Mesenchymal stem cell (in vitro differentiated cells and primary cell): ENCODE results near the gene QDPR.
A peak's percentile ranks its signal among the peaks of the same experiment; 100 is the strongest.

Source experiments
- DNase-seq: peaks from one replicate; pipeline ENCODE4 v3.0.0-alpha.2; 2013
- H2AFZ ChIP-seq: one replicate; pipeline ENCODE4 v1.6.1; 2013; ENCODE audit warnings: low read depth, mild to moderate bottlenecking, control low read depth, inconsistent platforms, low read length, moderate library complexity
- H2AK5ac ChIP-seq: 2 replicates; pipeline ENCODE4 v1.6.1; 2013; ENCODE audit warnings: low read length, moderate library complexity, mild to moderate bottlenecking, inconsistent platforms; ENCODE audit not compliant: severe bottlenecking
- H2BK120ac ChIP-seq: one replicate; pipeline ENCODE4 v1.6.1; 2013; ENCODE audit warnings: low read depth, mild to moderate bottlenecking, inconsistent platforms, low read length, moderate library complexity
- H2BK12ac ChIP-seq, 2 experiments: one replicate each; pipeline ENCODE4 v1.6.1; 2013; ENCODE audit warnings: inconsistent platforms in 2 of 2, low read length in 2 of 2, mild to moderate bottlenecking in 2 of 2, moderate library complexity in 2 of 2, control low read depth in 1 of 2
- H2BK15ac ChIP-seq: one replicate; pipeline ENCODE4 v1.6.1; 2013; ENCODE audit warnings: mild to moderate bottlenecking, low read depth, inconsistent platforms; ENCODE audit not compliant: poor library complexity, severe bottlenecking
- H2BK5ac ChIP-seq: 2 replicates; pipeline ENCODE4 v1.6.1; 2013; ENCODE audit warnings: low read depth, mild to moderate bottlenecking, low read length, control low read depth, inconsistent platforms; ENCODE audit not compliant: poor library complexity, severe bottlenecking
- H3K14ac ChIP-seq, 2 experiments: one replicate each; pipeline ENCODE4 v1.6.1; 2013; ENCODE audit warnings: inconsistent platforms in 2 of 2, low read length in 2 of 2, control low read depth in 1 of 2, mild to moderate bottlenecking in 1 of 2, moderate library complexity in 1 of 2
- H3K18ac ChIP-seq, 2 experiments: one replicate each; pipeline ENCODE4 v1.6.1; 2013; ENCODE audit warnings: inconsistent platforms in 2 of 2, low read length in 2 of 2, control low read depth in 1 of 2, low read depth in 1 of 2, mild to moderate bottlenecking in 1 of 2
- H3K23ac ChIP-seq, 2 experiments: one replicate each; pipeline ENCODE4 v1.6.1; 2013; ENCODE audit warnings: inconsistent platforms in 2 of 2, low read length in 2 of 2, mild to moderate bottlenecking in 2 of 2, moderate library complexity in 2 of 2, control low read depth in 1 of 2
- H3K27ac ChIP-seq: 2 replicates; pipeline ENCODE4 v1.5.1; 2013; ENCODE audit warnings: mild to moderate bottlenecking, moderate library complexity, low read length, control low read depth, inconsistent platforms; ENCODE audit not compliant: poor library complexity, severe bottlenecking
- H3K27me3 ChIP-seq, 2 experiments: 2 replicates each; pipeline versions ENCODE4 v1.6.1 to v1.7.0; 2013; ENCODE audit warnings: low read length in 2 of 2, mild to moderate bottlenecking in 2 of 2, moderate library complexity in 2 of 2, control low read depth in 1 of 2, inconsistent platforms in 1 of 2; ENCODE audit not compliant: control insufficient read depth in 1 of 2, insufficient read depth in 1 of 2
- H3K36me3 ChIP-seq, 2 experiments: 2 replicates each; pipeline versions ENCODE4 v1.6.1 to v1.7.0; 2013; ENCODE audit warnings: low read length in 2 of 2, control low read depth in 1 of 2, inconsistent platforms in 1 of 2, low read depth in 1 of 2, mild to moderate bottlenecking in 1 of 2; ENCODE audit not compliant: insufficient read depth in 2 of 2, control insufficient read depth in 1 of 2
- H3K4ac ChIP-seq, 2 experiments: one replicate each; pipeline ENCODE4 v1.6.1; 2013; ENCODE audit warnings: inconsistent platforms in 2 of 2, low read length in 2 of 2, mild to moderate bottlenecking in 2 of 2, moderate library complexity in 2 of 2, control low read depth in 1 of 2, low read depth in 1 of 2
- H3K4me1 ChIP-seq: 2 replicates; pipeline ENCODE4 v1.6.1; 2013; ENCODE audit warnings: low read depth, low read length, control low read depth; ENCODE audit not compliant: control insufficient read depth, insufficient read depth
- H3K4me2 ChIP-seq: 2 replicates; pipeline ENCODE4 v1.6.1; 2013; ENCODE audit warnings: low read length, mild to moderate bottlenecking, inconsistent platforms; ENCODE audit not compliant: poor library complexity, severe bottlenecking
- H3K4me3 ChIP-seq, 2 experiments: 2 replicates each; pipeline versions ENCODE4 v1.5.1 to v1.7.0; 2013; ENCODE audit warnings: low read length in 2 of 2, mild to moderate bottlenecking in 2 of 2, control low read depth in 1 of 2, low read depth in 1 of 2; ENCODE audit not compliant: insufficient read depth in 1 of 2
- H3K79me1 ChIP-seq: replicated peaks from 2 replicates; pipeline ENCODE4 v1.6.1; 2013; ENCODE audit warnings: mild to moderate bottlenecking, control low read depth, low read length, inconsistent platforms; ENCODE audit not compliant: poor library complexity, severe bottlenecking
- H3K9ac ChIP-seq: 2 replicates; pipeline ENCODE4 v1.7.0; 2013; ENCODE audit warnings: mild to moderate bottlenecking, low read length, moderate library complexity
- H3K9me3 ChIP-seq: 2 replicates; pipeline ENCODE4 v1.7.0; 2013; ENCODE audit warnings: mild to moderate bottlenecking, low read length; ENCODE audit not compliant: control insufficient read depth
- H4K8ac ChIP-seq: one replicate; pipeline ENCODE4 v1.6.1; 2013; ENCODE audit warnings: inconsistent platforms, mild to moderate bottlenecking, low read length, moderate library complexity
- H4K91ac ChIP-seq: one replicate; pipeline ENCODE4 v1.6.1; 2013; ENCODE audit warnings: mild to moderate bottlenecking, low read length, inconsistent platforms
- WGBS: methylation state at CpG from one replicate; pipeline ENCODE4 v1.1.7; 2013; ENCODE audit warnings: mixed read lengths; 5-methylcytosine and 5-hydroxymethylcytosine counted together

Gene QDPR

GRCh38 chr4:17528551-17529165, 16.8 kb upstream of the QDPR start:
- DNase-seq: no peak
- no peaks in the 10 kb centered on the region for H3K36me3 ChIP-seq
- no peak overlapping the region for H3K4me3 ChIP-seq
- H3K27ac ChIP-seq: no peak overlapping the region
- H3K4ac ChIP-seq: no peak overlapping the region
- H3K14ac ChIP-seq: no peak overlapping the region
- peaks cover 3% of the 10 kb centered on the region for H3K4me1 ChIP-seq
- no peak overlapping the region for H2BK120ac ChIP-seq
- no peak overlapping the region for H3K23ac ChIP-seq
- no peak overlapping the region for H2BK15ac ChIP-seq
- no peak overlapping the region for H4K8ac ChIP-seq
- H3K79me1 ChIP-seq: no peaks in the 10 kb centered on the region
- WGBS: 91% methylated on average over 10 of the region's 10 CpGs
- H3K4me2 ChIP-seq: no peak overlapping the region
- H3K27me3 ChIP-seq: peaks cover 7 to 34% of the 10 kb centered on the region in 2 experiments
- no peaks in the 10 kb centered on the region for H3K9me3 ChIP-seq
- H3K9ac ChIP-seq: no peak overlapping the region
- H3K18ac ChIP-seq: no peak overlapping the region
- no peak overlapping the region for H2BK12ac ChIP-seq
- H4K91ac ChIP-seq: no peak overlapping the region
- H2BK5ac ChIP-seq: no peak overlapping the region
- no peak overlapping the region for H2AFZ ChIP-seq
- H2AK5ac ChIP-seq: no peak overlapping the region

GRCh38 chr4:17526695-17527477, 15.0 kb upstream of the QDPR start:
- H3K9ac ChIP-seq: no peak overlapping the region
- H3K36me3 ChIP-seq: no peaks in the 10 kb centered on the region
- H2BK5ac ChIP-seq: no peak overlapping the region
- H3K4me1 ChIP-seq: peaks cover 2% of the 10 kb centered on the region
- no peak overlapping the region for H4K91ac ChIP-seq
- H2BK12ac ChIP-seq: no peak overlapping the region
- no peaks in the 10 kb centered on the region for H3K79me1 ChIP-seq
- H2BK120ac ChIP-seq: no peak overlapping the region
- H3K23ac ChIP-seq: no peak overlapping the region
- WGBS: 87% methylated on average over 26 of the region's 27 CpGs
- peak; percentile 25 for DNase-seq
- no peak overlapping the region for H2BK15ac ChIP-seq
- H3K4me2 ChIP-seq: no peak overlapping the region
- no peak overlapping the region for H3K4me3 ChIP-seq
- H3K9me3 ChIP-seq: no peaks in the 10 kb centered on the region
- H3K27me3 ChIP-seq: peaks cover 7 to 45% of the 10 kb centered on the region in 2 experiments
- no peak overlapping the region for H2AFZ ChIP-seq
- no peak overlapping the region for H3K18ac ChIP-seq
- no peak overlapping the region for H4K8ac ChIP-seq
- no peak overlapping the region for H3K27ac ChIP-seq
- H2AK5ac ChIP-seq: no peak overlapping the region
- H3K4ac ChIP-seq: no peak overlapping the region
- no peak overlapping the region for H3K14ac ChIP-seq

GRCh38 chr4:17523662-17524061, 11.8 kb upstream of the QDPR start:
- Histone ChIP-seq H3K4me1 (peaks cover 2% of the 10 kb centered on the region), H3K14ac (no peak overlapping the region), H2AFZ (no peak overlapping the region), H2AK5ac (no peak overlapping the region), H3K18ac (no peak overlapping the region), H3K4me3 (no peak overlapping the region), H2BK120ac (no peak overlapping the region), H3K4me2 (no peak overlapping the region), H3K9me3 (no peaks in the 10 kb centered on the region), H2BK5ac (no peak overlapping the region), H4K8ac (no peak overlapping the region), H3K36me3 (no peaks in the 10 kb centered on the region), H3K23ac (no peak overlapping the region), H4K91ac (no peak overlapping the region), H3K27ac (no peak overlapping the region), H2BK15ac (no peak overlapping the region), H3K9ac (no peak overlapping the region), H2BK12ac (no peak overlapping the region), H3K4ac (no peak overlapping the region), H3K79me1 (no peaks in the 10 kb centered on the region), H3K27me3 (peaks cover 7 to 64% of the 10 kb centered on the region in 2 experiments)
- no peak for DNase-seq
- WGBS: 59% methylated on average over 2 of the region's 2 CpGs

GRCh38 chr4:17521595-17521994, 9.7 kb upstream of the QDPR start:
- Histone ChIP-seq H3K9me3 (no peaks in the 10 kb centered on the region), H3K18ac (no peak overlapping the region), H3K79me1 (no peaks in the 10 kb centered on the region), H3K4me3 (no peak overlapping the region), H2BK5ac (no peak overlapping the region), H3K4ac (no peak overlapping the region), H3K23ac (no peak overlapping the region), H4K91ac (no peak overlapping the region), H3K9ac (no peak overlapping the region), H2BK12ac (no peak overlapping the region), H2BK120ac (no peak overlapping the region), H3K27me3 (peaks cover 12 to 65% of the 10 kb centered on the region in 2 experiments), H2BK15ac (no peak overlapping the region), H3K14ac (no peak overlapping the region), H3K4me2 (no peak overlapping the region), H2AK5ac (no peak overlapping the region), H2AFZ (no peak overlapping the region), H3K4me1 (peaks cover under 1% of the 10 kb centered on the region), H3K36me3 (no peaks in the 10 kb centered on the region), H3K27ac (no peak overlapping the region), H4K8ac (no peak overlapping the region)
- WGBS: 96% methylated on average over 4 of the region's 5 CpGs
- no peak for DNase-seq
